NCI-H128 (cell line): ENCODE measurements around the gene FAM168A.

Experiments used
- DNase-seq: peaks from one replicate; lab custom pipeline; 2025; ENCODE audit not compliant: unreplicated experiment; lab: John Stamatoyannopoulos, UW

The FAM168A gene

GRCh38 chr11:73521621-73522020 is 76.3 kb downstream of the FAM168A start:
- DNase-seq, result no peak

- no peak for DNase-seq
Observed at GRCh38 chr11:73520353-73521061, 77.4 kb downstream of the FAM168A start.

- DNase-seq, result no peak
Observed at GRCh38 chr11:73519266-73519665, 78.6 kb downstream of the FAM168A start.

- DNase-seq, result no peak
Observed at GRCh38 chr11:73518195-73518594, 79.7 kb downstream of the FAM168A start.

- no peak for DNase-seq
Observed at GRCh38 chr11:73516080-73516479, 81.8 kb downstream of the FAM168A start.

- DNase-seq, result no peak
Observed at GRCh38 chr11:73513707-73514106, 84.2 kb downstream of the FAM168A start.

GRCh38 chr11:73510877-73511276 is 87.0 kb downstream of the FAM168A start:
- DNase-seq, result no peak

GRCh38 chr11:73510106-73510505 is 87.8 kb downstream of the FAM168A start:
- no peak for DNase-seq

GRCh38 chr11:73509188-73509587 is 88.7 kb downstream of the FAM168A start:
- DNase-seq, result no peak

GRCh38 chr11:73508243-73509176 is 89.4 kb downstream of the FAM168A start:
- no peak for DNase-seq

- no peak for DNase-seq
Observed at GRCh38 chr11:73507086-73507485, 90.8 kb downstream of the FAM168A start.

GRCh38 chr11:73506038-73506437 is 91.9 kb downstream of the FAM168A start:
- DNase-seq, result no peak

- no peak for DNase-seq
Observed at GRCh38 chr11:73498343-73498742, 99.6 kb downstream of the FAM168A start.

GRCh38 chr11:73496134-73496533 is 101.8 kb downstream of the FAM168A start:
- no peak for DNase-seq

GRCh38 chr11:73495731-73496130 is 102.2 kb downstream of the FAM168A start:
- no peak for DNase-seq

- no peak for DNase-seq
Observed at GRCh38 chr11:73493956-73494598, 103.8 kb downstream of the FAM168A start.

GRCh38 chr11:73481626-73482025 is 116.3 kb downstream of the FAM168A start:
- DNase-seq, result no peak

GRCh38 chr11:73480677-73481076 is 117.2 kb downstream of the FAM168A start:
- no peak for DNase-seq

GRCh38 chr11:73478737-73479347 is 119.1 kb downstream of the FAM168A start:
- no peak for DNase-seq

GRCh38 chr11:73477518-73477917 is 120.4 kb downstream of the FAM168A start:
- DNase-seq, result no peak

GRCh38 chr11:73475549-73476095 is 122.3 kb downstream of the FAM168A start:
- DNase-seq, result no peak
